GM10248 (cell line): ENCODE data around the gene HMGXB3.

Experiments
- CTCF ChIA-PET: fragments of 300-600 bp; sonication (Branson Sonifier 250); formaldehyde crosslinking; extraction: SDS; loops from one replicate; lab custom pipeline; 2021; ENCODE audit warnings: antibody characterized with exemption; lab: Yijun Ruan, JAX
- POLR2A ChIA-PET: fragments of 350-650 bp; sonication (Branson Sonifier 250); formaldehyde crosslinking; extraction: SDS; loops from one replicate; lab custom pipeline; 2020; ENCODE audit warnings: antibody characterized with exemption; lab: Yijun Ruan, JAX
- DNase-seq: peaks from one replicate; pipeline ENCODE4 v3.0.0; 2012; ENCODE audit errors: extremely low spot score
- CTCF ChIP-seq: IDR thresholded peaks from 2 replicates; pipeline ENCODE4 v1.5.1; 2012; ENCODE audit warnings: mild to moderate bottlenecking, low read depth; ENCODE audit errors: extremely low read depth, missing control alignments, control extremely low read depth

Gene HMGXB3

GRCh38 chr5:150000256-150000989, at the start of gene HMGXB3, which contains the start of gene TIGD6:
Gene HMGXB3 (plus strand): TSS chr5:150000739. CDS start chr5:150004853, 4,114 bp downstream.
Gene TIGD6 (minus strand): TSS chr5:150000654. CDS start chr5:149996348, 4,306 bp downstream.
- TF ChIP-seq CTCF = no peak
- DNase-seq = peak; percentile 95
- POLR2A ChIA-PET = interaction anchor here (0.5 to 2.0 kb wide), 4 partner anchors 10 to 495 kb away, joined by 3 to 11 read pairs (median 4); partner anchors contain the start of gene SLC26A2
- CTCF ChIA-PET = interaction anchor here (0.6 to 3.2 kb wide), 8 partner anchors 9 to 683 kb away, joined by 3 to 25 read pairs (median 4); no protein-coding TSS in a partner anchor

GRCh38 chr5:149951138-149951749, 49.3 kb upstream of the HMGXB3 start:
- POLR2A ChIA-PET = no interaction called here
- no peak for DNase-seq
- TF ChIP-seq CTCF = no peak
- CTCF ChIA-PET = interaction anchor here (1.5 to 1.8 kb wide), 2 partner anchors 8 to 21 kb away, joined by 5 to 10 read pairs; no protein-coding TSS in a partner anchor

GRCh38 chr5:149953436-149954121, 47.0 kb upstream of the HMGXB3 start:
- TF ChIP-seq CTCF = no peak
- no peak for DNase-seq
- ChIA-PET CTCF (no interaction called here), POLR2A (interaction anchor here (0.7 kb wide), 1 partner anchor 612 kb away, joined by 3 read pairs; no protein-coding TSS in a partner anchor)

GRCh38 chr5:149954798-149955197, 45.7 kb upstream of the HMGXB3 start:
- POLR2A ChIA-PET = no interaction called here
- no peak for DNase-seq
- CTCF ChIA-PET = no interaction called here
- TF ChIP-seq CTCF = no peak

GRCh38 chr5:149956685-149957084, 43.9 kb upstream of the HMGXB3 start:
- DNase-seq = no peak
- no peak for TF ChIP-seq CTCF
- ChIA-PET POLR2A (no interaction called here), CTCF (interaction anchor here (1.8 to 7.7 kb wide), 3 partner anchors 13 to 35 kb away, joined by 4 to 46 read pairs (median 33); no protein-coding TSS in a partner anchor)

- TF ChIP-seq CTCF = no peak
- ChIA-PET CTCF (interaction anchor here (1.1 to 7.7 kb wide), 9 partner anchors 11 to 321 kb away, joined by 3 to 46 read pairs (median 12); no protein-coding TSS in a partner anchor), POLR2A (no interaction called here)
- no peak for DNase-seq
Measured at GRCh38 chr5:149957855-149958254, 42.7 kb upstream of the HMGXB3 start.
